ENCODE results near the gene POU3F1.

GRCh38 chr1:38072858-38073257 lies 26.3 kb upstream of the POU3F1 start:
- no peak for TF ChIP-seq POLR2A (IDR thresholded peaks at IDR 0.05)
- no peak for TF ChIP-seq CTCF (IDR thresholded peaks at IDR 0.05)

Measured in esophagus squamous epithelium (tissue), 4 donors.